Measurements from ENCODE around the gene PHLDA2. TPM values are rescaled to one million over a fixed set of nuclear protein-coding genes. Genes with fewer than 3 reads are reported as not detected.

PHLDA2 gene
- total RNA-seq, 1 donor from 2014 or later: 4.7 TPM

DNA sequence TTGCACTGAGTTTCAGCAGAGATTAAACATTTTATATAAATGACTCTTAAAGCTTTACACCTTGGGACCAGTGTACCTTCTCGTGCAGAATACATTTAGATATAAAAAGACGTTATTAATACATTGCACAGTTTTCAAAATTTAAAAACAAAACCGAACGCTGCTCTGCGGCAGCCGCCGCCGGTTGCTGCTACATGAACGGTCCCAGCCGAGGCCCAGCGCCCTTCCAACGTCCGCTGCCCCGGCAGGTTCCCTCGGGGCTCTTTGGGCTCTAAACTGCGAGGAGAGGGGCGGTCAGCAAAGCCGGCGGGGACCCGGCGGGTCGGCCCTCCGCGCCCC is 45.6 kb downstream of the PHLDA2 start:
- no peak for DNase-seq (ENCODE audit: low read depth)

DNA sequence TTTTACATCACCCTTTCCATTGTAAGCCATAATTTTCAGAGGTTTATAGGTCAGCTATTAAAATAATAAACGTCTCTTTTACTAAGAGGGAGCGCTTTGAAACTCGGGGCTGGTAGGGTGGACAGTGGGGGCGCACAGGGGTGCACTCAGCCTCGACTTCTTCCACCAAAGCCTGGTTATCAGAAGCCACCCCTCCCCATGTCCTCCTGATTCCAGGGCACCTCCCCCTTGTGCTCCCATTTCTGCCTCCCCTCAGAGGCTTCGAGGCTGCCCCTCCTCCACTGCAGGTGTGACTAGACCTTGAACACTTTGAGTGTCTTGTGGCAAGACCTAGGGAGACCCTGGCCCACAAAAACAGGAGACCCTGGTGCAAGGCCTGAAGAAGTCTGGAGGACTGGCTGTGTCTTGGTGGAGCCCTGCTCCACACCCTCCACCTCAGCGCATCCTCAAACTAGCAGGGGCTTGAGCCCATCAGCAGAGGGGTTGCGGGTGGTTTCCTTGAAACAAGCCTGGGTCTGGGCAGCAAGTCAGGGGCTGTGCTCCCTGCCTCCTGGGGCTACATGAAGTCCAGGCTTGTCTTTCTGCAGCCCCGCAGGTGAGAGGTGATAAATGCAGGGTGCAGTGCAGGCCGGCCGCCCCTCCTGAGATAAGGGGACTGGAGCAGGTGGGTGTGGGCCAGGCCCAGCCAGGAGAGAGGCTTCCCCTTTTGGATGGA is 46.7 kb downstream of the PHLDA2 start:
- no peak for DNase-seq (ENCODE audit: low read depth)

DNA sequence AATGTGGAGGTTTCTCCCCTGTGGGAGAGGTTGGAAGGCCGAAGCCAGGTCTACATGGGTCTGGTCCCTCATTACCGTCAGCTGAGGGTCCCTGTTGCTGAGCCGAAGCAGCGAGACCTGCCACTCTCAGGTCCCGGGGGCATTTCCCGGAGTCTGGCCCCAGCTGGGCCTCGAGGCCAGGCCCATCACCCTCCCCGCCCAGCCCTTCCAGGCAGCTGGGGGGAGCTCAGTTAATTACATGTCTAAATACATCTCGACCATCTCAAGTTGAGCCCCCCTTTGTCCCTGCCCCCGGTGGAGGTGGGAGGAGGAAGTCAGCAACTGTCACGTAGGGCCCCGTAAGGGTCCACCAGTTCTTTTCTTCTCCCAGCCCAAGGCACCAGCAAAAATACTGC is 47.2 kb downstream of the PHLDA2 start:
- DNase-seq (ENCODE audit: low read depth): peak; percentile 33

DNA sequence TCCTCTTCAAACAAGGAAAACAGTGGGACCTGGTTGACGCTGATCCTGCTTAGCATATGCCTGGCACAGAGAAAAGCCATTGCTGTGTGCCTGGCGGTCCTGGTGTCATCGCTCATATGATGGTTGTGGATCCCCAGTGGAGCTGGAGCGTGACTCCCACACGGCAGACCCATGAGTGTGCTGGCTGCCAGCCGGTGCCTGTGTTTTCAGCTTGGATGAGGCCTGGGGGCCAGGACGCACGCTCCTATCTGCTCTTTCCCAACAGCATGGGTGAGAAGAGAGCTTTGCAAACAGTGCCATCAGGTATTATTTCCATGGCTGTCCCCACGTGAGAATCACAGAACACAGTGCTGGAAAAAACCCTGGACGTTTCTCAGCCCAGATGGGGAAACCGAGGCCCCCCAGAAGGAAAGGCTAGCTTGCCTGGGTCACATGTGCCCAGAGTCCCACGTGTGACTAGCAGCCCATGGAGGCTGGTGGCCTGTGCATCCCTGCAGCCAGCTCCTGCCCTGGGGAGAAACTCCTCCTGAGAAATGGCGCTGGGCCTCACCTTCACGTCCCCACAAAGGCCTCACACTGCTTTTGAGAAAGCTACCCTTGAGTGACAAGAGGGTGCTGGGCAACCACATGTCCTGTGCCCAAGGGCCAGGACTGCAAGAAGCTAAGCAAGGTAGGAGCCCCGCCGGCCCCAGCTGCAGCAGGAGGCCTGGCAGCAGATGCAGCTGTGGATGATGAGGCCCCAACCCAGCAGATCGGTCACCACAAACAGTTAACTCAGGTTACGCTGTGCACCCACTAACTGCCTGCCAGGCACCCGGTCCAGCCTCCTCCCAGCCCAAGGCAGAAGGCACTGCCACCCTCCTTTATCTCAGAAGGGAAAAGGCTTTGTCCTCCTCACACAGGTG is 47.9 kb downstream of the PHLDA2 start:
- no peak for DNase-seq (ENCODE audit: low read depth)

DNA sequence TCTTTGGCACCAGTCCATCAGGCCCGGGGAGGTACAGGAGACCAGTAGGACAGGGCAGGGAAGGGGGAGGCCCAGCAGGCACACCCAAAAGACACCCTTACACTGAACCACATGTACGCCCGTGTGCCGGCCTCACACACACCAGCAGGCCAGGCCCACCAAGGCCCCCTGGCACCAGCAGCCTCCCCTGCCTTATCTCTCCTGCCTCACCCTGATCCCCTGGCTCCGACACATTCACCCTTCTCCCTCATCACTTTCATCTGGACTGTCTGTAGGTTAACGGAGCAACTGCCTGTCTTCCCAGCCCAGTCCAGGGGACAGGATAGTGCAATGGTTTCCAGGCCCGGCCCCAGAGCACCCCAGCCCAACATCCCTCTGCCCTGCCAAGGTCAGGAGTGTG is 48.6 kb downstream of the PHLDA2 start:
- no peak for DNase-seq (ENCODE audit: low read depth)

DNA sequence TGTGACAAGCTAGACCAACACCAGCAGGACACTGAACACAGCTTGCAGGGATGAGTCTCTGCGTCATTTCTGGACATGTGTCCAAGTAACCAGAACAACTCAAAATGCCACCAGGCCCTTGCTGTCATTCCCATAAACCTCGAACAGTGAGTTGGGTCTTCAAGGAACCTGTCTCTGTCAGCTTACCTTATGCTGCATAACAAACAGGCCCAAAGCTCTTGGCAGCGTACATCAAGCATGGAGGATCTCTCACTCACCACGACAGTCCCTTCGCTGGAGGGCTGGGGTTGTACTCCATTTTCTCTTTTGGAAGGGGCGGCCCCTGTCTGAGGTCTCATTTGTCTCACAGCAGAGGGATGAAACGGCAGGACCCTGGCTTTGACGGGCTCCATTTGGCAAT is 50.4 kb downstream of the PHLDA2 start:
- DNase-seq (ENCODE audit: low read depth): no peak

Other genes with a start within 250 kb of the PHLDA2 start
- 2.5 TPM in 2 replicates for gene KCNQ1OT1, start 229.4 kb downstream of the PHLDA2 start, total RNA-seq
- gene CDKN1C, start 43.6 kb downstream of the PHLDA2 start, total RNA-seq: 274 and 533 TPM in 2 replicates
- 111 and 117 TPM in 2 replicates for gene NAP1L4, start 62.9 kb upstream of the PHLDA2 start, total RNA-seq
- 60.7 and 73.1 TPM in 2 replicates for gene CARS1, start 128.0 kb upstream of the PHLDA2 start, total RNA-seq
- gene OSBPL5, start 235.9 kb upstream of the PHLDA2 start, total RNA-seq: 14.7 and 21.2 TPM in 2 replicates